Smooth muscle cell (in vitro differentiated cells): ENCODE data around the gene TNFSF15. TPM values are rescaled to one million over a fixed set of nuclear protein-coding genes. Genes with fewer than 3 reads are reported as not detected.

Source experiments
- DNase-seq: peaks from one replicate; lab custom pipeline; 2025; ENCODE audit not compliant: unreplicated experiment; lab: John Stamatoyannopoulos, UW
- H2AFZ ChIP-seq: fragments of 200-600 bp; sonication (generic); 2 replicates; pipeline ENCODE4 v1.6.0; 2016; ENCODE audit warnings: antibody characterized with exemption, low read depth, mild to moderate bottlenecking
- H3F3A ChIP-seq: fragments of 200-600 bp; sonication (generic); 2 replicates; pipeline ENCODE4 v1.6.0; 2017; ENCODE audit warnings: antibody characterized with exemption, low read depth
- H3K27ac ChIP-seq: fragments of 200-600 bp; sonication (generic); 2 replicates; pipeline ENCODE4 v1.5.1; 2016; ENCODE audit warnings: low read depth, mild to moderate bottlenecking
- H3K27me3 ChIP-seq: fragments of 200-600 bp; sonication (generic); 2 replicates; pipeline ENCODE4 v1.6.1; 2016; ENCODE audit warnings: low read depth, mild to moderate bottlenecking
- H3K36me3 ChIP-seq: fragments of 200-600 bp; sonication (generic); 2 replicates; pipeline ENCODE4 v1.5.1; 2016; ENCODE audit warnings: low read depth
- H3K4me1 ChIP-seq: fragments of 200-600 bp; sonication (generic); 2 replicates; pipeline ENCODE4 v1.5.1; 2016; ENCODE audit warnings: low read depth
- H3K4me2 ChIP-seq: fragments of 200-600 bp; sonication (generic); 2 replicates; pipeline ENCODE4 v1.6.0; 2016; ENCODE audit warnings: mild to moderate bottlenecking
- H3K4me3 ChIP-seq: fragments of 200-600 bp; sonication (generic); 2 replicates; pipeline ENCODE4 v1.5.1; 2016; ENCODE audit warnings: mild to moderate bottlenecking
- H3K79me2 ChIP-seq: fragments of 200-600 bp; sonication (generic); 2 replicates; pipeline ENCODE4 v1.6.0; 2016; ENCODE audit warnings: low read depth, mild to moderate bottlenecking
- H3K9ac ChIP-seq: fragments of 200-600 bp; sonication (generic); 2 replicates; pipeline ENCODE4 v1.6.0; 2016; ENCODE audit warnings: low read depth
- H3K9me3 ChIP-seq: fragments of 200-600 bp; sonication (generic); replicated peaks from 2 replicates; pipeline ENCODE4 v1.5.1; 2016; ENCODE audit warnings: low read depth
- H4K20me1 ChIP-seq: fragments of 200-600 bp; sonication (generic); 2 replicates; pipeline ENCODE4 v1.6.0; 2016; ENCODE audit warnings: low read depth
- WGBS: methylation state at CpG from one replicate; pipeline ENCODE4 v1.1.7; 2016; ENCODE audit warnings: low lambda C conversion rate; 5-methylcytosine and 5-hydroxymethylcytosine counted together
- polyA plus RNA-seq: library from polyadenylated mRNA; unstranded; fragments of >200 nt; fragmentation: Nextera tagmentation; extraction: Ambion mirVana; gene quantifications from 2 replicates; pipeline ENCODE4 v1.2.1, GENCODE V29; 2016
- total RNA-seq: library from RNA; depleted of rRNA; stranded (reverse); fragments of >200 nt; gene quantifications from 2 replicates; pipeline ENCODE4 v1.2.3, GENCODE V29; 2014
- TF ChIP-seq, protein P1 (sequence below): fragments of 200-600 bp; sonication (generic); IDR thresholded peaks from 2 replicates; pipeline ENCODE4 v1.5.1; 2017; ENCODE audit warnings: borderline replicate concordance, mild to moderate bottlenecking, antibody characterized with exemption; ENCODE audit not compliant: insufficient read depth, poor library complexity, severe bottlenecking

The TNFSF15 gene
- total and polyA plus RNA-seq, 2 experiments from 2014 or later: 2.3 to 5.5 TPM

DNA sequence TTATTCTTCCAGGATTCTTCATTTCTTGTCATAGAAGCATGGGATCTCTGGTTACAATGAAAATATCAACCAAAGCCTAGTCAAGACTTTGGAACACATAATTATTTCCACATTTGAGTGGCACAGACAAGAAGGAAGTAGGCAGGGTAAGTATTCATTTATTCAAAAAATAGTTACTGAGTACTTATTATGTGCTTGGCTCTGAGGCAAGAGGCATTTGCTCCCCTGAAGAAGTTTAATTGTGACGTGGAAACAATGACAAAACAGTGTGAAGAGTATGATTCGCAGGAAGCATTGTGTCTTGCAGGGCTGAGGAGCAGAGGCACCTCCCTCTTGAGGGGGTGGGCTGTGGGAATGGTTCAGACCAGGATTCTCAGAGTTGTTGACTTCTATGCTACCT, 45.0 kb upstream of the TNFSF15 start:
- Histone ChIP-seq H3F3A (no peaks in the 10 kb centered on the region), H3K36me3 (no peaks in the 10 kb centered on the region), H3K4me3 (no peak overlapping the region), H3K4me1 (no peaks in the 10 kb centered on the region), H3K4me2 (no peak overlapping the region), H3K27ac (no peak overlapping the region), H3K27me3 (no peaks in the 10 kb centered on the region), H3K9me3 (no peaks in the 10 kb centered on the region), H4K20me1 (no peaks in the 10 kb centered on the region), H3K9ac (no peak overlapping the region), H3K79me2 (no peaks in the 10 kb centered on the region), H2AFZ (no peak overlapping the region)
- DNase-seq: no peak
- 70% methylated on average over 2 of the region's 2 CpGs for WGBS
- TF ChIP-seq, protein P1, sequence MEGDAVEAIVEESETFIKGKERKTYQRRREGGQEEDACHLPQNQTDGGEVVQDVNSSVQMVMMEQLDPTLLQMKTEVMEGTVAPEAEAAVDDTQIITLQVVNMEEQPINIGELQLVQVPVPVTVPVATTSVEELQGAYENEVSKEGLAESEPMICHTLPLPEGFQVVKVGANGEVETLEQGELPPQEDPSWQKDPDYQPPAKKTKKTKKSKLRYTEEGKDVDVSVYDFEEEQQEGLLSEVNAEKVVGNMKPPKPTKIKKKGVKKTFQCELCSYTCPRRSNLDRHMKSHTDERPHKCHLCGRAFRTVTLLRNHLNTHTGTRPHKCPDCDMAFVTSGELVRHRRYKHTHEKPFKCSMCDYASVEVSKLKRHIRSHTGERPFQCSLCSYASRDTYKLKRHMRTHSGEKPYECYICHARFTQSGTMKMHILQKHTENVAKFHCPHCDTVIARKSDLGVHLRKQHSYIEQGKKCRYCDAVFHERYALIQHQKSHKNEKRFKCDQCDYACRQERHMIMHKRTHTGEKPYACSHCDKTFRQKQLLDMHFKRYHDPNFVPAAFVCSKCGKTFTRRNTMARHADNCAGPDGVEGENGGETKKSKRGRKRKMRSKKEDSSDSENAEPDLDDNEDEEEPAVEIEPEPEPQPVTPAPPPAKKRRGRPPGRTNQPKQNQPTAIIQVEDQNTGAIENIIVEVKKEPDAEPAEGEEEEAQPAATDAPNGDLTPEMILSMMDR: no peak

DNA sequence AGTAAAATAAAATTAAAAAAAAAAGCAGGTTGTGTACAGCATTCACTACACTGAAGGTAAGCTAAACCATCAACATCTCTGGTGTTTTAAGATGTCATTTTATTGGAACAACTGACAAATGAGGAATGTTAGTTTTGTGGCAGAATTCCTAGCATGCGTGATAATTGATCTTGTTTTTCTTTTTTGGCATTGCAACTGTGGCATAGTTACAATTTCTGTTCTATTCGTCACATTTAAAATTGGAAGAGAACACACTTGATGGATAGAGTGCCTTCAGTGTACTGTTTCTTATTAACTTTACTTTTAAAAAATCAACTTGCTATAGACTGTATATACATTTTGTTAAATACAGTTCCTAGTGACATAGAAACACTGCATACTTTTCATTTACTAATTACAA, 43.6 kb upstream of the TNFSF15 start:
- Histone ChIP-seq H3K9ac (no peak overlapping the region), H3K4me1 (no peaks in the 10 kb centered on the region), H3K27ac (no peak overlapping the region), H2AFZ (no peak overlapping the region), H3K27me3 (no peaks in the 10 kb centered on the region), H4K20me1 (no peaks in the 10 kb centered on the region), H3K9me3 (no peaks in the 10 kb centered on the region), H3K4me2 (no peak overlapping the region), H3K79me2 (no peaks in the 10 kb centered on the region), H3K36me3 (no peaks in the 10 kb centered on the region), H3K4me3 (no peak overlapping the region), H3F3A (no peaks in the 10 kb centered on the region)
- TF ChIP-seq, protein P1: no peak
- 92% methylated on average over 2 of the region's 2 CpGs for WGBS
- DNase-seq: no peak

DNA sequence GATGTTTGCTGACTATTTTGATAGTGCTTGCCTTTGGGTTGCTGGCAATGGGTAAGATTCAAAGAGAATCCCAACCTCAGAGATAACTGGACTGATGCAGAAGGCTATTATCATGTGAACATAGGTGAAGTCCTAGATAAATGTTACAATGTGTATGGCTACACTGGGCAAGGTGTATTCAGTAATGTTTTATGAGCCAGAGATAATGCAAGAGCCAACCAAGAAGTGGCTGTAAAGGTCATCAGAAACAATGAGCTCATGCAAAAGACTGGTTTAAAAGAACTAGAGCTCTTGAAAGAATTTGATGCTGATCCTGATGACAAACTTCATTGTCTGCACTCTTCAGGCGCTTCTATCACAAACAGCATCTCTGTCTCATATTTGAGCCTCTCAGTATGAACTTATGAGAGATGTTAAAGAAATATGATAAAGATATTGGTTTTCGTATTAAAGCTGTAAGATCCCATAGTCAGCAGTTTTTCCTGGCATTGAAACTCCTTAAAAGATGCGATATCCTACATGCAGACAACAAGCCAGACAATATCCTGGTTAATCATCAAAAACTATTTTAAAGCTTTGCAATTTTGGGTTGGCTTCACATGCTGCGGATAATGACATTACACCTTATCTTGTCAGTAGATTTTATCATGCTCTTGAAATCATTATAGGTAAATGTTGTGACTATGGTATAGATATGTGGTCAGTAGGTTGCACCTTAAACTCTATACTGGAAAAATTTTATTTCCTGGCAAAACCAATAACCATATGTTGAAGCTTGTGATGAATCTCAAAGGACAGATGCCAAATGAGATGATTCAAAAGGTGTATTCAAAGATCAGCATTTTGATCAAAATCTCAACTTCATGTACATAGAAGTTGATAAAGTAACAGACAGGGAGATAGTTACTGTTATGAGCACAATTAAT, 41.9 kb upstream of the TNFSF15 start:
- TF ChIP-seq, protein P1: no peak
- no peaks in the 10 kb centered on the region for H3K9me3 ChIP-seq
- H3K4me2 ChIP-seq: no peak overlapping the region
- H3K79me2 ChIP-seq: no peaks in the 10 kb centered on the region
- DNase-seq: no peak
- H3K27ac ChIP-seq: no peak overlapping the region
- H4K20me1 ChIP-seq: no peaks in the 10 kb centered on the region
- whole genome bisulfite sequencing: 93% methylated on average over 4 of the region's 4 CpGs
- no peak overlapping the region for H2AFZ ChIP-seq
- H3K36me3 ChIP-seq: no peaks in the 10 kb centered on the region
- no peaks in the 10 kb centered on the region for H3F3A ChIP-seq
- no peak overlapping the region for H3K4me3 ChIP-seq
- H3K27me3 ChIP-seq: no peaks in the 10 kb centered on the region
- no peak overlapping the region for H3K9ac ChIP-seq
- H3K4me1 ChIP-seq: no peaks in the 10 kb centered on the region

DNA sequence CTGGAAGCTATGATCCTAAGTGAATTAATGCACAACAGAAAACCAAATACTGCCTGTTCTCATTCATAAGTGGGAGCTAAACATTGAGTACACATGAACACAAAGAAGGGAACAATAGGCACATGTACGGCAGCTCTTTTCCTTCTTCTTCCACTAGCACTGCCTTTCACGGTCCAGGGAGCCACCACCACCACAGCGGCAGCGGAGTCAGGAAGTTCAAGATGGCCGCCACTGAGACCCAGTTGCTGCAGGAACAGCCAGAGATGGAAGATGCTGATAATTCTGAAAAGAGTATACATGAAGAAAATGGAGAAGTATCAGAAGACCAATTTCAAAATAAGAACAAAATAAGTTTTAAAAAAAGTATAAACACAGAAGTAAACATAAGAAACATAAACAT, 39.5 kb upstream of the TNFSF15 start:
- H3K4me1 ChIP-seq: no peaks in the 10 kb centered on the region
- no peak overlapping the region for H3K4me3 ChIP-seq
- H3K9me3 ChIP-seq: no peaks in the 10 kb centered on the region
- H2AFZ ChIP-seq: no peak overlapping the region
- no peaks in the 10 kb centered on the region for H3K79me2 ChIP-seq
- H3K27ac ChIP-seq: no peak overlapping the region
- no peaks in the 10 kb centered on the region for H3K36me3 ChIP-seq
- no peak overlapping the region for H3K4me2 ChIP-seq
- H3F3A ChIP-seq: no peaks in the 10 kb centered on the region
- no peak overlapping the region for H3K9ac ChIP-seq
- WGBS: 98% methylated on average over 5 of the region's 5 CpGs
- no peaks in the 10 kb centered on the region for H3K27me3 ChIP-seq
- TF ChIP-seq, protein P1: no peak
- DNase-seq: no peak
- no peaks in the 10 kb centered on the region for H4K20me1 ChIP-seq
